ENCODE results near the gene KLK1. TPM values are rescaled to one million over a fixed set of nuclear protein-coding genes. Genes with fewer than 3 reads are reported as not detected.
"Not testable (repeated sequence)": the region's sequence is repeated elsewhere in the genome, so short reads cannot be mapped to it uniquely, and the experiment has no call there.

Gene KLK1
- total RNA-seq, 1 experiment from 2014 or later, result not detected

- Histone ChIP-seq H3K36me3 (ENCODE audit: insufficient read depth, low read length, poor library complexity, severe bottlenecking) (no peaks in the 10 kb centered on the region), H3K4me3 (ENCODE audit: low read depth, low read length, poor library complexity, severe bottlenecking) (no peak overlapping the region), H3K4me1 (ENCODE audit: insufficient read depth, low read length, poor library complexity, severe bottlenecking) (no peaks in the 10 kb centered on the region), H3K27ac (ENCODE audit: low read depth, low read length, poor library complexity, severe bottlenecking) (no peak overlapping the region), H3K9me3 (ENCODE audit: low read depth, low read length, poor library complexity, severe bottlenecking) (no peaks in the 10 kb centered on the region), H3K27me3 (replicated peaks; ENCODE audit: insufficient read depth, low read depth, low read length, poor library complexity) (no peaks in the 10 kb centered on the region)
- intact Hi-C loops (cut with micrococcal nuclease; ENCODE audit: unreplicated experiment), result no loop called here
- DNase-seq (ENCODE audit: low spot score), result no peak
- no peak for TF ChIP-seq EZH2 (IDR thresholded peaks at IDR 0.05; ENCODE audit: borderline replicate concordance, low read depth, low read length, poor library complexity, severe bottlenecking)
- no peak for TF ChIP-seq CTCF (conservative IDR thresholded peaks at IDR 0.05; ENCODE audit: low read depth, low read length)
- CTCF ChIA-PET, result interaction anchor here (0.5 kb wide), 1 partner anchor 280 kb away, joined by 8 read pairs; no protein-coding TSS in a partner anchor
- BruUV-seq (replicated peaks), result no TSS peak
- POLR2A ChIA-PET (ENCODE audit: low non-redundant PET), result no interaction called here
Measured at GRCh38 chr19:50814883-50815282, 8.7 kb downstream of the KLK1 start.

- no TSS peak for BruUV-seq (replicated peaks)
- no peaks in the 10 kb centered on the region for H3K4me1 ChIP-seq (ENCODE audit: insufficient read depth, low read length, poor library complexity, severe bottlenecking)
- CTCF ChIA-PET, result no interaction called here
- H3K36me3 ChIP-seq (ENCODE audit: insufficient read depth, low read length, poor library complexity, severe bottlenecking), result no peaks in the 10 kb centered on the region
- H3K9me3 ChIP-seq (ENCODE audit: low read depth, low read length, poor library complexity, severe bottlenecking), result no peaks in the 10 kb centered on the region
- POLR2A ChIA-PET (ENCODE audit: low non-redundant PET), result no interaction called here
- no peak for DNase-seq (ENCODE audit: low spot score)
- intact Hi-C loops (cut with micrococcal nuclease; ENCODE audit: unreplicated experiment), result no loop called here
- TF ChIP-seq EZH2 (IDR thresholded peaks at IDR 0.05; ENCODE audit: borderline replicate concordance, low read depth, low read length, poor library complexity, severe bottlenecking), result no peak
- TF ChIP-seq CTCF (conservative IDR thresholded peaks at IDR 0.05; ENCODE audit: low read depth, low read length), result no peak
- no peak overlapping the region for H3K27ac ChIP-seq (ENCODE audit: low read depth, low read length, poor library complexity, severe bottlenecking)
- no peak overlapping the region for H3K4me3 ChIP-seq (ENCODE audit: low read depth, low read length, poor library complexity, severe bottlenecking)
- no peaks in the 10 kb centered on the region for H3K27me3 ChIP-seq (replicated peaks; ENCODE audit: insufficient read depth, low read depth, low read length, poor library complexity)
Measured at GRCh38 chr19:50812474-50812873, 11.1 kb downstream of the KLK1 start.

GRCh38 chr19:50811622-50812238 lies 11.9 kb downstream of the KLK1 start:
- H3K27ac ChIP-seq (ENCODE audit: low read depth, low read length, poor library complexity, severe bottlenecking); H3K27me3 ChIP-seq (replicated peaks; ENCODE audit: insufficient read depth, low read depth, low read length, poor library complexity); DNase-seq (ENCODE audit: low spot score); POLR2A ChIA-PET (ENCODE audit: low non-redundant PET); H3K36me3 ChIP-seq (ENCODE audit: insufficient read depth, low read length, poor library complexity, severe bottlenecking); BruUV-seq (replicated peaks); intact Hi-C loops (cut with micrococcal nuclease; ENCODE audit: unreplicated experiment); H3K4me1 ChIP-seq (ENCODE audit: insufficient read depth, low read length, poor library complexity, severe bottlenecking); H3K4me3 ChIP-seq (ENCODE audit: low read depth, low read length, poor library complexity, severe bottlenecking); CTCF ChIA-PET; H3K9me3 ChIP-seq (ENCODE audit: low read depth, low read length, poor library complexity, severe bottlenecking): not testable (repeated sequence)

- ChIA-PET CTCF (no interaction called here), POLR2A (ENCODE audit: low non-redundant PET) (no interaction called here)
- no peaks in the 10 kb centered on the region for H3K9me3 ChIP-seq (ENCODE audit: low read depth, low read length, poor library complexity, severe bottlenecking)
- no peak overlapping the region for H3K4me3 ChIP-seq (ENCODE audit: low read depth, low read length, poor library complexity, severe bottlenecking)
- TF ChIP-seq CTCF (conservative IDR thresholded peaks at IDR 0.05; ENCODE audit: low read depth, low read length), result no peak
- TF ChIP-seq EZH2 (IDR thresholded peaks at IDR 0.05; ENCODE audit: borderline replicate concordance, low read depth, low read length, poor library complexity, severe bottlenecking), result no peak
- no peaks in the 10 kb centered on the region for H3K27me3 ChIP-seq (replicated peaks; ENCODE audit: insufficient read depth, low read depth, low read length, poor library complexity)
- no peaks in the 10 kb centered on the region for H3K36me3 ChIP-seq (ENCODE audit: insufficient read depth, low read length, poor library complexity, severe bottlenecking)
- BruUV-seq (replicated peaks), result no TSS peak
- H3K4me1 ChIP-seq (ENCODE audit: insufficient read depth, low read length, poor library complexity, severe bottlenecking), result no peaks in the 10 kb centered on the region
- intact Hi-C loops (cut with micrococcal nuclease; ENCODE audit: unreplicated experiment), result no loop called here
- DNase-seq (ENCODE audit: low spot score), result no peak
- no peak overlapping the region for H3K27ac ChIP-seq (ENCODE audit: low read depth, low read length, poor library complexity, severe bottlenecking)
Measured at GRCh38 chr19:50808856-50809255, 14.7 kb downstream of the KLK1 start.
